Measurements from ENCODE around the gene DCAF5.

Gene DCAF5

GRCh38 chr14:69052181-69052601 is 100.7 kb downstream of the DCAF5 start:
- Histone ChIP-seq H3K27me3 (ENCODE audit: insufficient read depth, low read depth, severe bottlenecking) (peaks cover 3% of the 10 kb centered on the region), H3K9me3 (ENCODE audit: severe bottlenecking) (no peaks in the 10 kb centered on the region), H3K27ac (no peak overlapping the region), H3K36me3 (peaks cover 31% of the 10 kb centered on the region), H3K4me3 (ENCODE audit: low read depth, low read length) (no peak overlapping the region)
- no peak for DNase-seq
- TF ChIP-seq CTCF (IDR thresholded peaks at IDR 0.05; ENCODE audit: low read depth, low read length) = no peak

- Histone ChIP-seq H3K27me3 (ENCODE audit: insufficient read depth, low read depth, severe bottlenecking) (peaks cover 7% of the 10 kb centered on the region), H3K9me3 (ENCODE audit: severe bottlenecking) (no peaks in the 10 kb centered on the region), H3K27ac (no peak overlapping the region), H3K4me3 (ENCODE audit: low read depth, low read length) (no peak overlapping the region), H3K36me3 (peaks cover 29% of the 10 kb centered on the region)
- no peak for DNase-seq
- TF ChIP-seq CTCF (IDR thresholded peaks at IDR 0.05; ENCODE audit: low read depth, low read length) = no peak
Observed at GRCh38 chr14:69050240-69051184, 102.4 kb downstream of the DCAF5 start.

- peaks cover 7% of the 10 kb centered on the region for H3K27me3 ChIP-seq (ENCODE audit: insufficient read depth, low read depth, severe bottlenecking)
- no peak for DNase-seq
- H3K4me3 ChIP-seq (ENCODE audit: low read depth, low read length) = no peak overlapping the region
- H3K36me3 ChIP-seq = peaks cover 20% of the 10 kb centered on the region
- no peak overlapping the region for H3K27ac ChIP-seq
- no peaks in the 10 kb centered on the region for H3K9me3 ChIP-seq (ENCODE audit: severe bottlenecking)
- no peak for TF ChIP-seq CTCF (IDR thresholded peaks at IDR 0.05; ENCODE audit: low read depth, low read length)
Observed at GRCh38 chr14:69049675-69050074, 103.2 kb downstream of the DCAF5 start.

GRCh38 chr14:69048456-69048855 is 104.5 kb downstream of the DCAF5 start:
- DNase-seq = no peak

GRCh38 chr14:69047255-69047654 is 105.7 kb downstream of the DCAF5 start:
- Histone ChIP-seq H3K4me3 (ENCODE audit: low read depth, low read length) (no peak overlapping the region), H3K27ac (no peak overlapping the region), H3K27me3 (ENCODE audit: insufficient read depth, low read depth, severe bottlenecking) (peaks cover 25% of the 10 kb centered on the region), H3K9me3 (ENCODE audit: severe bottlenecking) (no peaks in the 10 kb centered on the region), H3K36me3 (no peaks in the 10 kb centered on the region)
- DNase-seq = no peak
- TF ChIP-seq CTCF (IDR thresholded peaks at IDR 0.05; ENCODE audit: low read depth, low read length) = no peak

More at GRCh38 chr14:69048456-69048855, 104.5 kb downstream of the DCAF5 start:
- H3K27me3 ChIP-seq (ENCODE audit: insufficient read depth, low read depth, severe bottlenecking) = peaks cover 13% of the 10 kb centered on the region
- no peaks in the 10 kb centered on the region for H3K9me3 ChIP-seq (ENCODE audit: severe bottlenecking)
- no peak overlapping the region for H3K27ac ChIP-seq
- H3K4me3 ChIP-seq (ENCODE audit: low read depth, low read length) = no peak overlapping the region
- TF ChIP-seq CTCF (IDR thresholded peaks at IDR 0.05; ENCODE audit: low read depth, low read length) = no peak
- peaks cover 8% of the 10 kb centered on the region for H3K36me3 ChIP-seq
